H9 (cell line): ENCODE results near the gene GON7. TPM values are rescaled to one million over a fixed set of nuclear protein-coding genes. Genes with fewer than 3 reads are reported as not detected.

Experiments used
- DNase-seq: peaks from one replicate; pipeline ENCODE4 v3.0.0-alpha.2; 2017
- H2AFZ ChIP-seq: one replicate; pipeline ENCODE4 v1.6.1; 2013; ENCODE audit warnings: mild to moderate bottlenecking, low read length, control low read depth, moderate library complexity
- H2AK5ac ChIP-seq: 2 replicates; pipeline ENCODE4 v1.6.1; 2013; ENCODE audit warnings: low read length, control low read depth, mixed read lengths; ENCODE audit not compliant: insufficient read length
- H2BK120ac ChIP-seq: one replicate; pipeline ENCODE4 v1.6.1; 2013; ENCODE audit warnings: low read depth, mild to moderate bottlenecking, low read length, control low read depth, inconsistent platforms; ENCODE audit not compliant: poor library complexity, severe bottlenecking
- H2BK12ac ChIP-seq: 2 replicates; pipeline ENCODE4 v1.6.1; 2013; ENCODE audit warnings: low read length, control low read depth, mixed read lengths, low read depth; ENCODE audit not compliant: insufficient read length
- H2BK15ac ChIP-seq: 2 replicates; pipeline ENCODE4 v1.6.1; 2013; ENCODE audit warnings: low read depth, low read length, control low read depth
- H2BK20ac ChIP-seq: one replicate; pipeline ENCODE4 v1.6.1; 2013; ENCODE audit warnings: low read depth, mild to moderate bottlenecking, low read length, control low read depth, inconsistent platforms; ENCODE audit not compliant: poor library complexity, severe bottlenecking
- H2BK5ac ChIP-seq: 2 replicates; pipeline ENCODE4 v1.6.1; 2013; ENCODE audit warnings: low read length, control low read depth, mixed read lengths; ENCODE audit not compliant: insufficient read length
- H3K14ac ChIP-seq: 2 replicates; pipeline ENCODE4 v1.6.1; 2013; ENCODE audit warnings: low read length, control low read depth; ENCODE audit not compliant: insufficient read depth
- H3K18ac ChIP-seq: 2 replicates; pipeline ENCODE4 v1.6.1; 2013; ENCODE audit warnings: low read depth, mild to moderate bottlenecking, mixed read lengths, low read length, control low read depth; ENCODE audit not compliant: insufficient read length
- H3K23ac ChIP-seq: 2 replicates; pipeline ENCODE4 v1.6.1; 2013; ENCODE audit warnings: low read length, control low read depth, mixed read lengths, low read depth; ENCODE audit not compliant: insufficient read length
- H3K23me2 ChIP-seq: 2 replicates; pipeline ENCODE4 v1.6.1; 2013; ENCODE audit warnings: low read depth, mild to moderate bottlenecking, mixed read lengths, low read length, control low read depth; ENCODE audit not compliant: insufficient read length, poor library complexity, severe bottlenecking
- H3K27ac ChIP-seq: 2 replicates; pipeline ENCODE4 v1.5.1; 2013; ENCODE audit warnings: low read length, control low read depth, mixed read lengths, low read depth; ENCODE audit not compliant: insufficient read length
- H3K27me3 ChIP-seq: 2 replicates; pipeline ENCODE4 v1.6.1; 2013; ENCODE audit warnings: low read length, control low read depth, inconsistent platforms; ENCODE audit not compliant: insufficient read depth
- H3K4ac ChIP-seq: 2 replicates; pipeline ENCODE4 v1.6.1; 2013; ENCODE audit warnings: low read depth, mild to moderate bottlenecking, control low read depth, inconsistent platforms, low read length, moderate library complexity
- H3K4me1 ChIP-seq: 2 replicates; pipeline ENCODE4 v1.6.1; 2013; ENCODE audit warnings: low read length, control low read depth, inconsistent platforms; ENCODE audit not compliant: insufficient read depth
- H3K4me2 ChIP-seq: 2 replicates; pipeline ENCODE4 v1.6.1; 2013; ENCODE audit warnings: low read length, control low read depth, mixed read lengths; ENCODE audit not compliant: insufficient read length, insufficient read depth
- H3K56ac ChIP-seq: 2 replicates; pipeline ENCODE4 v1.6.1; 2013; ENCODE audit warnings: low read depth, mild to moderate bottlenecking, mixed read lengths, low read length, control low read depth; ENCODE audit not compliant: insufficient read length
- H3K79me1 ChIP-seq: 2 replicates; pipeline ENCODE4 v1.6.1; 2013; ENCODE audit warnings: low read depth, mild to moderate bottlenecking, moderate library complexity, low read length, control low read depth, inconsistent platforms; ENCODE audit not compliant: insufficient read depth, poor library complexity, severe bottlenecking
- H3K79me2 ChIP-seq: 2 replicates; pipeline ENCODE4 v1.6.1; 2013; ENCODE audit warnings: low read length, control low read depth, inconsistent platforms; ENCODE audit not compliant: insufficient read depth
- H3K9ac ChIP-seq: 2 replicates; pipeline ENCODE4 v1.6.1; 2013; ENCODE audit warnings: low read length, control low read depth, mixed read lengths; ENCODE audit not compliant: insufficient read length; ENCODE audit errors: extremely low read depth
- H3K9me3 ChIP-seq: one replicate; pipeline ENCODE4 v1.6.1; 2013; ENCODE audit warnings: low read depth, low read length, inconsistent platforms; ENCODE audit not compliant: control insufficient read depth
- H3T11ph ChIP-seq: one replicate; pipeline ENCODE4 v1.6.1; 2013; ENCODE audit warnings: mild to moderate bottlenecking, low read length, control low read depth, inconsistent platforms
- H4K20me1 ChIP-seq: one replicate; pipeline ENCODE4 v1.6.1; 2013; ENCODE audit not compliant: control insufficient read depth, insufficient read length, insufficient read depth
- H4K5ac ChIP-seq: 2 replicates; pipeline ENCODE4 v1.6.1; 2013; ENCODE audit warnings: low read depth, mild to moderate bottlenecking, mixed read lengths, low read length, control low read depth; ENCODE audit not compliant: insufficient read length
- H4K8ac ChIP-seq: replicated peaks from 2 replicates; pipeline ENCODE4 v1.6.1; 2013; ENCODE audit warnings: low read length, control low read depth, mixed read lengths, low read depth; ENCODE audit not compliant: insufficient read length
- H4K91ac ChIP-seq: 2 replicates; pipeline ENCODE4 v1.6.1; 2013; ENCODE audit warnings: low read depth, mild to moderate bottlenecking, moderate library complexity, mixed read lengths, low read length, control low read depth; ENCODE audit not compliant: insufficient read length
- H3K27ac Mint-ChIP-seq, 3 experiments: 2 replicates in 2 of 3; 3 replicates in 1 of 3; pipeline ENCODE4 v1.8.0; 2020 to 2021; ENCODE audit warnings: mixed read lengths in 3 of 3, mild to moderate bottlenecking in 1 of 3, moderate library complexity in 1 of 3
- H3K27me3 Mint-ChIP-seq: 2 replicates; pipeline ENCODE4 v1.8.0; 2021; ENCODE audit warnings: low read depth, mild to moderate bottlenecking, moderate library complexity, mixed read lengths
- H3K36me3 Mint-ChIP-seq, 3 experiments: 2 replicates in 2 of 3; 3 replicates in 1 of 3; pipeline ENCODE4 v1.8.0; 2020 to 2021; ENCODE audit warnings: low read depth in 3 of 3, mixed read lengths in 3 of 3; ENCODE audit not compliant: insufficient read depth in 1 of 3
- H3K4me1 Mint-ChIP-seq, 2 experiments: 2 replicates each; pipeline ENCODE4 v1.8.0; 2020; ENCODE audit warnings: mixed read lengths in 2 of 2
- H3K4me3 Mint-ChIP-seq, 2 experiments: 2 replicates in 1 of 2; 3 replicates in 1 of 2; pipeline ENCODE4 v1.8.0; 2020 to 2021; ENCODE audit warnings: mild to moderate bottlenecking in 2 of 2, mixed read lengths in 2 of 2, moderate library complexity in 1 of 2
- H3K9me3 Mint-ChIP-seq, 2 experiments: 2 replicates in 1 of 2; 3 replicates in 1 of 2; pipeline ENCODE4 v1.8.0; 2020; ENCODE audit warnings: mild to moderate bottlenecking in 2 of 2, mixed read lengths in 2 of 2, moderate library complexity in 1 of 2
- CTCF ChIP-seq: fragments of 200-600 bp; sonication (generic); conservative IDR thresholded peaks from 3 replicates; pipeline ENCODE4 v1.8.0; 2021; ENCODE audit warnings: antibody characterized with exemption, mild to moderate bottlenecking
- WGBS: extraction: QIAGEN DNeasy Blood & Tissue Kit; methylation state at CpG from one replicate; pipeline ENCODE4 v1.1.7; 2013; ENCODE audit warnings: missing lambda C conversion rate, low lambda C conversion rate, mixed read lengths; ENCODE audit not compliant: insufficient read length; ENCODE audit errors: extremely low coverage; 5-methylcytosine and 5-hydroxymethylcytosine counted together
- total RNA-seq: library from RNA; stranded (reverse); gene quantifications from 2 replicates; pipeline ENCODE4 v1.2.1, GENCODE V29; 2021

GON7 gene
- total RNA-seq, 1 experiment from 2014 or later: 6.8 TPM

GRCh38 chr14:93155667-93156066 is 51.2 kb downstream of the GON7 start:
- no peak for DNase-seq
- H3K9ac ChIP-seq: no peak overlapping the region
- no peak overlapping the region for H2BK15ac ChIP-seq
- H2BK20ac ChIP-seq: no peak overlapping the region
- no CpG with 5 or more reads among the region's 2 CpGs for WGBS
- H3K4me3 Mint-ChIP-seq: no peak overlapping the region
- H3K4me1 ChIP-seq: no peaks in the 10 kb centered on the region
- peaks cover 3 to 6% of the 10 kb centered on the region in 2 experiments for H3K4me1 Mint-ChIP-seq
- no peaks in the 10 kb centered on the region for H3K79me2 ChIP-seq
- no peaks in the 10 kb centered on the region for H3K9me3 Mint-ChIP-seq
- no peak overlapping the region for H3K56ac ChIP-seq
- no peak for TF ChIP-seq CTCF
- H3K79me1 ChIP-seq: no peaks in the 10 kb centered on the region
- no peak overlapping the region for H3K18ac ChIP-seq
- no peak overlapping the region for H3K14ac ChIP-seq
- no peak overlapping the region for H3T11ph ChIP-seq
- no peaks in the 10 kb centered on the region; a peak in 1 of 7 replicates for H3K36me3 Mint-ChIP-seq
- H3K27me3 Mint-ChIP-seq: no peaks in the 10 kb centered on the region; the same call in 1 of the 2 replicates
- H3K27ac Mint-ChIP-seq: no peak overlapping the region
- H2AK5ac ChIP-seq: no peak overlapping the region
- no peaks in the 10 kb centered on the region for H3K23me2 ChIP-seq
- no peak overlapping the region for H2BK12ac ChIP-seq
- no peak overlapping the region for H3K4ac ChIP-seq
- H3K27ac ChIP-seq: no peak overlapping the region
- no peak overlapping the region for H3K23ac ChIP-seq
- H2BK120ac ChIP-seq: no peak overlapping the region
- no peak overlapping the region for H4K5ac ChIP-seq
- H4K8ac ChIP-seq: no peak overlapping the region
- no peak overlapping the region for H2BK5ac ChIP-seq
- H3K27me3 ChIP-seq: no peaks in the 10 kb centered on the region
- H4K20me1 ChIP-seq: no peaks in the 10 kb centered on the region
- H4K91ac ChIP-seq: no peak overlapping the region
- no peaks in the 10 kb centered on the region for H3K9me3 ChIP-seq
- H3K4me2 ChIP-seq: no peak overlapping the region
- H2AFZ ChIP-seq: no peak overlapping the region
